SHP77 (cell line): Measurements from ENCODE around the gene SLC30A3.
"Not testable (repeated sequence)": the region's sequence is repeated elsewhere in the genome, so short reads cannot be mapped to it uniquely, and the experiment has no call there.

Experiments used
- DNase-seq, 2 experiments: peaks; one replicate each; lab custom pipeline; 2025; lab: John Stamatoyannopoulos, UW

The SLC30A3 gene

DNA sequence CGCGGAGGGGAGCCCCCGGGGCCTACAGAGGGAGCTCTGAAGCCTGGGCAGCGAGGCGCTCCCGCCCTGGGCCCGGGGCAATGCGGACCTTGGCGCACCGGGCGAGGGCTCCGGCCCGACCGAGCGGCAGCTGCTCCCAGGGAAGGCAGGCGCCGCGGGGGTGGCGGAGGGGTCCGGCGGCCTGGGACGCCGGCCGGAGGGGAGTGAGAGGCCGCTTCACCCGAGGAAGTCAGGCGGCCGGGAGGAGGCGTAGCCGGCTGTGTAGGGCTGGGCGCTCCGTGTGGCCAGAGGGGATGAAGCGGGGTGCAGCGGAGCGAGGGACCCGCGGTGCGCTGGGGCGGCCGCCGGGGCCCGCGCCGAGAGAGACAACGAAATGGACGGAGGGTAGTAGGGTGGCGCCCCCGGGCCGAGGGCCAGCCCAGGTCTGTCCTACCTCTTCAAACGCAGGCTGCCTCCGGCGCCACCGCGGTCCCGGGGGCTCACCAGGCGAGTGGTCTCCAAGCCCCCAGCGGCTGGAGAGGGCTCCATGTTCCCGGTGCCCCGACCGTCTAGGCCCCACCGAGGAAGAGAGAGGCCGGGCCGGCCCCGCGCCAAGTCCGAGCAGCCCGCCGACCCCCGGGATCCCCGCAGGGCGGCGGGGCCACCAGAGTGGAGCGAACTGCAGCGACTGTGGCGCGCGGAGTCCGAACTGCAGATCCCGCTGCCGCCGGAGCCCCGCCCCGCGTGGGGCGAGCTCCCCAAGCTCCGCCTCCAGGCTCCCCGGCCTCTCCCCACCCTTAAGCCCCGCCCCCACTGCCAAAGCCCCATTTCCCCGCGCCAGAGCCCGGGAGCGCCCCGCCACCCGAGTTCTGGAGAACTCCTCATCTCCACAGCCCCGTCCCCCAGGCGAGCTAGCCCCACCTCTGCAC lies at the start of gene SLC30A3:
Gene SLC30A3, minus strand, starts transcription at position 669 of the 908 bp plus-strand sequence. Its CDS starts 141 bp downstream, at position 528.
- DNase-seq, result no peak

DNA sequence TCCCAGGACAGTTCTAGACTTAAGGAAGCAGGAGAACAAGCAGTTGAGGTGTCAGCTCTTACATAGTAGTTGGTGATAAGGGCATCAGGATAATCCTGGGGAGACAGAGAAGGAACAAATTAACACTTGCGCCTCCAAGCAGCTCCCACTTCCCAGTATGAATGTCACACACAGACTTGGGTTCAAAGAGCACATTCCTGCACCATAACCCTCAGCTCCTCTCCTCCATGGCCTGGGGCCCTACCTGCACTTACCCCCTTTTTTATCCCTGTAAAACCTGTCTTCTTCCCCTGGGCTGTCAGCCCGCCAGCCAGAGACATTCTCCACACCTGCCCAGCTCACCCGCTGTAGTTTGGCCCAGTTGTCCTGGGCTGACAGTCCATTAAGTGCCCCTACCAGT lies 49.3 kb upstream of the SLC30A3 start:
- no peak for DNase-seq

DNA sequence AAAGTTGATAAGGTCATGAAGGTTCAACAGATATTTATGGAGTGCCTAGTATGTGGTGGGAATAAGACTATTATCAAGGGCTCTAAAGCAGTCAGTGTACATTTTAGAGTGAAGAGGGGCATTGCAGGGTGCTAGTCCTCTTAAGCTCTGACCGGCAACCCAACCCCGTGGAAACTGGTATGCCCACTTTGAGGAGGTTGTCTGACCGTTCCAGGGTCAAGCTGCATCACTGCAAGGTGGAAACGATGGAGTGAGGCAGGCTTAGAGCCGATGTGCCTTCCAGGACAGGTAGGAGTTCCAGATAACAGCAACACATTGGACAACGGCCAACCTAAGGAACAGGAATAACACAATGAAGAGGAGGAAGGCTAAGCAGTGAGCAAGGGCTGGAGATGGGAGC lies 46.8 kb upstream of the SLC30A3 start:
- no peak for DNase-seq

GRCh38 chr2:27308359-27308881 lies 45.6 kb upstream of the SLC30A3 start, which contains the start of gene UCN:
TSS of gene UCN (minus strand) at chr2:27308445. CDS start at chr2:27307895, 550 bp downstream.
- DNase-seq, result no peak

GRCh38 chr2:27307545-27308358 lies 44.9 kb upstream of the SLC30A3 start:
- DNase-seq, result no peak

GRCh38 chr2:27307287-27307544 lies 44.4 kb upstream of the SLC30A3 start:
- DNase-seq, result no peak

- DNase-seq, result no peak
Measured at GRCh38 chr2:27306573-27307286, 43.9 kb upstream of the SLC30A3 start.

GRCh38 chr2:27306136-27306535 lies 43.3 kb upstream of the SLC30A3 start:
- no peak for DNase-seq

DNA sequence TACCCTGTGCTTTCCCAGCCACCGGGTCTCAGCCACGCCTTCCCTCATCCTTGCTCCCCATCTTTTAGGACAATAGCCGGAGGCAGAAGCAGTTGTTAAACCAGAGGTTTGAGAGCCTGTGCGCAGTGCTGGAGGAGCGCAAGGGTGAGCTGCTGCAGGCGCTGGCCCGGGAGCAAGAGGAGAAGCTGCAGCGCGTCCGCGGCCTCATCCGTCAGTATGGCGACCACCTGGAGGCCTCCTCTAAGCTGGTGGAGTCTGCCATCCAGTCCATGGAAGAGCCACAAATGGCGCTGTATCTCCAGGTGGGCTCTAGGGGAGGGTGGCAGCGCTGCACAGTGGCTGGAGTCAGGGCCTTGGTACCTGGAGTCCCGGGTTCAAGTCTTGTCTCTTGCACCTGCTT lies 42.7 kb upstream of the SLC30A3 start:
- no peak for DNase-seq

- no peak for DNase-seq
Measured at GRCh38 chr2:27304488-27305240, 41.8 kb upstream of the SLC30A3 start.

DNA sequence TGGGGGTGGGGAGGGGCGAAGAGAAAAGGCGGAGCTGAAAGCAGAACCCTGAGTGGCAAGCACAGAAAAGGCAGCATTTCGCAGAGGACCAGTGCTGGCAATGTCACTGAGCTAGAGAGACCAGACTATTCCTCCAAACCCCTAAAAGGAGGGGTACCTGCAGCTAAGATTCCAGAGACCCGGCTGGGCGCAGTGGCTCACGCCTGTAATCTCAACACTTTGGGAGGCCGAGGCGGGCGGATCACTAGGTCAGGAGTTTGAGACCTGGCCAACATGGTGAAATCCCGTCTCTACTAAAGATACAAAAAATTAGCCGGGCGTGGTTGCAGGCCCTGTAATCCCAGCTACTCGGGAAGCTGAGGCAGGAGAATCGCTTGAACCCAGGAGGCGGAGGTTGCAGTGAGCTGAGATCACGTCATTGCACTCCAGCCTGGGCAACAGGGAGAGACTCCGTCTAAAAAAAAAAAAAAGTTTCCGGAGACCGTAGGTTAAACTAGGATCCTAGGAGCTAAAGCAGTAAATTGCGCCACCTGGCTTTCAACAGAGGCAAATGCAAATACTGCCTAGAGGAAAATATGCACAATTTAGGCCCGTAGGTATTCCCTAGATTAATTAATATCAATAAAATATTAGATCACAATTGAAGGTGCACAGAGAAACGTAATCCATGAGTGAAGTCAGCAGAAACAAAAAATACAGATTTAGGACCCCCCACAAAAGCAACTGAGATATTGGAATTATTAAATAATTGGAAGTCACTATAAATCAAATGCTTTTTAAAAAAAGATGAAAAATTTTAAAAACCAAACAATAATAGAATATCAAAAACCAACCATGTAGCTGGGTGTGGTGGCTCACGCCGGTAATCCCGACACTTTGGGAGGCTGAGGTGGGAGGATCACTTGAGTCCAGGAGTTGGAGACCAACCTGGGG lies 40.5 kb upstream of the SLC30A3 start:
- peak; percentile 76 for DNase-seq

DNA sequence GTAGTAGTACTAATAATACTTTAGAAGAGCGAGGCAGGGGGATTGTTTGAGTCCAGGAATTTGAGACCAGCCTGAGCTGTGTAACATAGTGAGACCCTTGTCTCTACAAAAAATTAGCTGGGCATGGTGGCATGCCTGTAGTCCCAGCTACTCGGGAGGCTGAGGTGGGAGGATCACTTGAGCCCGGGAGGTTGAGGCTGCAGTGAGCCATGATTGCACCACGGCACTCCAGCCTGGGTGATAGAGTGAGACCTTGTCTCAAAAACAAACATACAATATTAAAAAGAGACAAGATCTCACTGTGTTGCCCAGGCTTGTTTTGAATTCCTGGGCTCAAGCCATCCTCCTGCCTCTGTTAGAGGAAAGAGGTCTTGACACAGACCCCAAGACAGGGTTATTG lies 37.8 kb upstream of the SLC30A3 start:
- DNase-seq, result not testable (repeated sequence)

- DNase-seq, result no peak
Measured at GRCh38 chr2:27298391-27299080, 35.7 kb upstream of the SLC30A3 start.

DNA sequence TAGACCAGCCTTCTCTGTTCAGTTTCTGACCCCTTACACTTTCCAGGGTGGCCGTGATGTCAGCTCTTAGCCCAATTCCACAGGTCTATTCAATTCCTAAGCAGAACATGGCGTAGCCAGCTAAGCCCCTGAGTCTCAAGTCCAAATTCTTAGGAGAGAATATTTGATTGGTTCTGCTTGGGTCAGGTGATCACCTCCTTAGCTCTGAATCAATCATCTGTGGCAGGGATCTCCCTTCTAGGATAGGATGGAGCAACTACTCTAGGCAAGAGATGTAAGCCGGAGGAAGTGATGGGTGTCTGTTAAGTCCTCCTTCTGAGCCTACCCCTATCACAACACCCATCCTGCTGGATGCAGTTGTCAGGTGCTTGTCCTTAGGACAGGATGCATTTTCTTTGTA lies 34.3 kb upstream of the SLC30A3 start:
- DNase-seq, result no peak

- DNase-seq, result no peak
Measured at GRCh38 chr2:27296481-27296880, 33.6 kb upstream of the SLC30A3 start.

GRCh38 chr2:27294928-27295327 lies 32.1 kb upstream of the SLC30A3 start:
- DNase-seq, result no peak

- DNase-seq, result peak in 1 of 2 experiments; percentile 8
Measured at GRCh38 chr2:27291865-27292264, 29.0 kb upstream of the SLC30A3 start.

- DNase-seq, result no peak
Measured at GRCh38 chr2:27290549-27290948, 27.7 kb upstream of the SLC30A3 start.

- DNase-seq, result no peak
Measured at GRCh38 chr2:27288610-27289009, 25.8 kb upstream of the SLC30A3 start.

GRCh38 chr2:27285481-27285880 lies 22.6 kb upstream of the SLC30A3 start:
- no peak for DNase-seq
